HepG2 (cell line): Measurements from ENCODE around the gene NOTCH4. TPM values are rescaled to one million over a fixed set of nuclear protein-coding genes. Genes with fewer than 3 reads are reported as not detected.

ENCODE experiments used
- ARID2 ChIP-seq: sonication (generic); formaldehyde crosslinking; IDR thresholded peaks from 2 replicates; pipeline ENCODE4 v1.8.1; 2022; ENCODE audit warnings: mild to moderate bottlenecking, missing genetic modification reagents, borderline replicate concordance
- ARNTL ChIP-seq: sonication (generic); formaldehyde crosslinking; IDR thresholded peaks from 2 replicates; pipeline ENCODE4 v1.4.0; 2020; ENCODE audit warnings: mild to moderate bottlenecking, missing genetic modification reagents
- CHCHD3 ChIP-seq: sonication (generic); formaldehyde crosslinking; IDR thresholded peaks from 2 replicates; pipeline ENCODE4 v1.8.0; 2022; ENCODE audit warnings: mild to moderate bottlenecking, missing genetic modification reagents, moderate library complexity
- DBP ChIP-seq: sonication (generic); formaldehyde crosslinking; IDR thresholded peaks from 2 replicates; pipeline ENCODE4 v1.4.0; 2020; ENCODE audit warnings: missing genetic modification reagents; ENCODE audit errors: not compliant biosample characterization
- DPF2 ChIP-seq: sonication (generic); formaldehyde crosslinking; IDR thresholded peaks from 2 replicates; pipeline ENCODE4 v1.4.0; 2020; ENCODE audit warnings: mild to moderate bottlenecking, low read depth, missing genetic modification reagents, borderline replicate concordance
- GPN1 ChIP-seq: sonication (generic); formaldehyde crosslinking; IDR thresholded peaks from 2 replicates; pipeline ENCODE4 v1.5.1; 2020; ENCODE audit warnings: missing genetic modification reagents, borderline replicate concordance
- HDAC2 ChIP-seq: sonication (generic); formaldehyde crosslinking; IDR thresholded peaks from 2 replicates; pipeline ENCODE4 v1.4.0; 2020; ENCODE audit warnings: missing genetic modification reagents
- HNRNPK ChIP-seq: fragments of 200-400 bp; formaldehyde crosslinking; IDR thresholded peaks from 2 replicates; pipeline ENCODE4 v1.6.1; 2018; ENCODE audit warnings: low read length, low read depth, moderate library complexity, mild to moderate bottlenecking; ENCODE audit not compliant: poor library complexity, severe bottlenecking
- HOXA5 ChIP-seq: sonication (generic); formaldehyde crosslinking; IDR thresholded peaks from 2 replicates; pipeline ENCODE4 v1.4.0; 2020; ENCODE audit warnings: missing genetic modification reagents
- RBFOX2 ChIP-seq: fragments of 200-400 bp; formaldehyde crosslinking; IDR thresholded peaks from 2 replicates; pipeline ENCODE4 v1.6.1; 2017; ENCODE audit warnings: low read depth, mild to moderate bottlenecking, low read length
- REL ChIP-seq: sonication (generic); formaldehyde crosslinking; conservative IDR thresholded peaks from 2 replicates; pipeline ENCODE4 v1.8.0; 2022; ENCODE audit warnings: mild to moderate bottlenecking, missing genetic modification reagents, moderate library complexity
- RFXAP ChIP-seq: sonication (generic); formaldehyde crosslinking; IDR thresholded peaks from 2 replicates; pipeline ENCODE4 v1.4.0; 2020; ENCODE audit warnings: missing genetic modification reagents, borderline replicate concordance
- SALL2 ChIP-seq: sonication (generic); formaldehyde crosslinking; IDR thresholded peaks from 2 replicates; pipeline ENCODE4 v1.8.1; 2023; ENCODE audit warnings: mild to moderate bottlenecking, missing genetic modification reagents, inconsistent platforms
- SOX6 ChIP-seq, 2 experiments: fragments of 450-650 bp in 1 of 2; sonication (generic) in 1 of 2; formaldehyde crosslinking in 1 of 2; IDR thresholded peaks; 2 replicates each; pipeline versions ENCODE4 v1.4.0 to v1.6.1; 2017 to 2020; ENCODE audit warnings: antibody characterized with exemption in 1 of 2, mild to moderate bottlenecking in 1 of 2, missing genetic modification reagents in 1 of 2
- SRF ChIP-seq: IDR thresholded peaks from 2 replicates; pipeline ENCODE4 v1.6.1; 2011; ENCODE audit warnings: mild to moderate bottlenecking, low read depth, low read length, moderate library complexity
- ZFP36 ChIP-seq: fragments of 150-350 bp; IDR thresholded peaks from 2 replicates; pipeline ENCODE4 v1.6.1; 2018; ENCODE audit warnings: borderline replicate concordance, low read length, low read depth; ENCODE audit not compliant: partially characterized antibody
- ZNF138 ChIP-seq: sonication (generic); formaldehyde crosslinking; IDR thresholded peaks from 2 replicates; pipeline ENCODE4 v1.5.0; 2020; ENCODE audit warnings: mild to moderate bottlenecking, low read depth, missing genetic modification reagents
- ZNF335 ChIP-seq: sonication (generic); formaldehyde crosslinking; IDR thresholded peaks from 2 replicates; pipeline ENCODE4 v1.4.0; 2020; ENCODE audit warnings: missing genetic modification reagents
- ZNF382 ChIP-seq: sonication (generic); formaldehyde crosslinking; IDR thresholded peaks from 2 replicates; pipeline ENCODE4 v1.5.0; 2020; ENCODE audit warnings: missing genetic modification reagents, mild to moderate bottlenecking, borderline replicate concordance
- ZNF550 ChIP-seq: sonication (generic); formaldehyde crosslinking; IDR thresholded peaks from 2 replicates; pipeline ENCODE4 v1.4.0; 2020; ENCODE audit warnings: mild to moderate bottlenecking, missing genetic modification reagents, borderline replicate concordance
- ZNF616 ChIP-seq: sonication (generic); formaldehyde crosslinking; IDR thresholded peaks from 2 replicates; pipeline ENCODE4 v1.5.0; 2020; ENCODE audit warnings: low read depth, mild to moderate bottlenecking, missing genetic modification reagents
- ZNF629 ChIP-seq: sonication (generic); formaldehyde crosslinking; conservative IDR thresholded peaks from 2 replicates; pipeline ENCODE4 v1.5.0; 2020; ENCODE audit warnings: missing genetic modification reagents
- polyA plus RNA-seq, 8 experiments: library from polyadenylated mRNA; depleted of rRNA in 3 of 8; stranded (reverse) in 7 of 8; unstranded in 1 of 8; fragments of >200 nt; fragmentation: Illumina TruSeq in 4 of 8; extraction: Trizol in 4 of 8; gene quantifications; 2 replicates each; pipeline versions ENCODE4 v1.2.1 to v1.2.3, GENCODE V29; 2011 to 2016; ENCODE audit warnings: low read depth in 4 of 8, missing spikeins in 1 of 8, mixed read lengths in 1 of 8; ENCODE audit not compliant: insufficient read depth in 1 of 8
- total RNA-seq, 5 experiments: library from RNA; depleted of rRNA; stranded (reverse); fragments of >200 nt; fragmentation: Illumina TruSeq; extraction: Trizol; gene quantifications; 2 replicates each; pipeline ENCODE4 v1.2.3, GENCODE V29; 2016; ENCODE audit warnings: low read depth in 1 of 5
- TF ChIP-seq, protein P1 (sequence below): sonication (generic); formaldehyde crosslinking; IDR thresholded peaks from 2 replicates; pipeline ENCODE4 v1.9.0; 2021; ENCODE audit warnings: missing genetic modification reagents, borderline replicate concordance
- TF ChIP-seq, protein P2 (sequence below): sonication (generic); formaldehyde crosslinking; IDR thresholded peaks from 2 replicates; pipeline ENCODE4 v1.8.1; 2023; ENCODE audit warnings: mild to moderate bottlenecking, inconsistent platforms, moderate library complexity, missing genetic modification reagents, borderline replicate concordance

The NOTCH4 gene
- total and polyA plus RNA-seq, 2 of the 13 experiments (the other 11 are each of a cell fraction or from before 2014, with no cell fraction given), result 0.51 to 0.83 TPM

DNA sequence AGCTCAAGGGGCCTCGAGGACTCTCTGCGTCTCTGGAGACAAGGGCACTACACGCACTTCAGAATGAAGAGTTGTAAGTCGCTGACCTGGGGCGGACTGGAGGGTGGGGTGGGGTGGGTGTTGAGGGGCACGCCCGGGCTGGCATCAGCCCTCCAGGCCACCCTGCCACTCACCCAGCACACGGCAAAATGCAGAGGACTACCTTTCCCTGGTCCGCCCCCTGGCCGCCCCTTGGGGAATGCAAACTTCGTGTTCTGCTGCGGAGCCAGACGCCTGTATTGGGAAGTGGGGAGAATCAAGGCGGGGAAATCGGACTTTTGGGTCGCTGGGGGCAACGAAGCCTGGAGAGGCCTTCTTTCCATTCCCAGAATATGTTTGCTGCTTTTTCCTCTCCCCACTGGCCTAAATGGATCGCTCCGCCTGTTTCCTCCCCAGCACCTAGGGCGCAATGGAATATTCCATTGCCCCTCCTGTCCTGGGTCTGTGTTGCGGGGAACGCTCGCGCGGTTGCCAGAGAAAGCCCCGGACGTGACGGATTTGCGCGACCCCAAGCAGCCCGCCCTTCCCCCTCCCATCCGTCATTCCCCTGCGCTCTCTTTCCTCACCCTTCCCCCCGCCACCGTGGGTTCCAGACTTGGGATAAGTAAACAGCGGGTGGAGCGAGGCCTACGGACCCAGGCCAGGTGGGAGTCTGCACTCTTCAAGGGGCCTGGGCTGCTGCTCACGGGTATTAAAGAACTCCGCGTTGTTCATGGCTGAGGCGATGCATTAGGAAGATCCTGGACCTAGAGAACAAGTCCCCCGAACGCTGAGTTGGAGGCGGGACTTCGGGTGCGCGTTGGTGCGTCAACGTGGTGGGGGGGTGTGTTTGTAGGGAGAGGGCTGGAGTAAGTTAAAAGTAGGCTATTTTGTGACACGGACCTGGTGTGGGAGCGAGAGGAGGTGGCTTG is 70.0 kb downstream of the NOTCH4 start, which contains the start of gene PPT2 (continued):
- TF ChIP-seq RBFOX2, result peak; percentile 63
- TF ChIP-seq SOX6 (IDR thresholded peaks at IDR 0.05), result no peak
- TF ChIP-seq SOX6 (CRISPR knock-in tag; IDR thresholded peaks at IDR 0.05), result peak; percentile 77
- TF ChIP-seq, protein P1, sequence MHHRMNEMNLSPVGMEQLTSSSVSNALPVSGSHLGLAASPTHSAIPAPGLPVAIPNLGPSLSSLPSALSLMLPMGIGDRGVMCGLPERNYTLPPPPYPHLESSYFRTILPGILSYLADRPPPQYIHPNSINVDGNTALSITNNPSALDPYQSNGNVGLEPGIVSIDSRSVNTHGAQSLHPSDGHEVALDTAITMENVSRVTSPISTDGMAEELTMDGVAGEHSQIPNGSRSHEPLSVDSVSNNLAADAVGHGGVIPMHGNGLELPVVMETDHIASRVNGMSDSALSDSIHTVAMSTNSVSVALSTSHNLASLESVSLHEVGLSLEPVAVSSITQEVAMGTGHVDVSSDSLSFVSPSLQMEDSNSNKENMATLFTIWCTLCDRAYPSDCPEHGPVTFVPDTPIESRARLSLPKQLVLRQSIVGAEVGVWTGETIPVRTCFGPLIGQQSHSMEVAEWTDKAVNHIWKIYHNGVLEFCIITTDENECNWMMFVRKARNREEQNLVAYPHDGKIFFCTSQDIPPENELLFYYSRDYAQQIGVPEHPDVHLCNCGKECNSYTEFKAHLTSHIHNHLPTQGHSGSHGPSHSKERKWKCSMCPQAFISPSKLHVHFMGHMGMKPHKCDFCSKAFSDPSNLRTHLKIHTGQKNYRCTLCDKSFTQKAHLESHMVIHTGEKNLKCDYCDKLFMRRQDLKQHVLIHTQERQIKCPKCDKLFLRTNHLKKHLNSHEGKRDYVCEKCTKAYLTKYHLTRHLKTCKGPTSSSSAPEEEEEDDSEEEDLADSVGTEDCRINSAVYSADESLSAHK (CRISPR knock-in tag), result no peak
- TF ChIP-seq ZNF138 (CRISPR knock-in tag), result 0 out of 2 replicates have a peak, but pooled peaks have one; percentile 83
- TF ChIP-seq HDAC2 (CRISPR knock-in tag), result peak; percentile 79
- TF ChIP-seq HNRNPK, result no peak
- TF ChIP-seq DPF2 (CRISPR knock-in tag), result no peak
- TF ChIP-seq ZFP36, result no peak
- peak; percentile 55; the same call in 1 of the 2 replicates for TF ChIP-seq SRF
- TF ChIP-seq REL, result no peak
- peak; percentile 4; the same call in 1 of the 2 replicates for TF ChIP-seq CHCHD3 (CRISPR knock-in tag)
- TF ChIP-seq RFXAP (CRISPR knock-in tag), result peak; percentile 67; the same call in 1 of the 2 replicates
- no peak for TF ChIP-seq ZNF616
- TF ChIP-seq GPN1 (CRISPR knock-in tag), result no peak; the same call in 1 of the 2 replicates
- peak; percentile 73; the same call in 1 of the 2 replicates for TF ChIP-seq HOXA5 (CRISPR knock-in tag)
- TF ChIP-seq SALL2 (CRISPR knock-in tag), result peak; percentile 25; the same call in 1 of the 2 replicates
- TF ChIP-seq ZNF335 (CRISPR knock-in tag), result peak; percentile 93
- TF ChIP-seq ZNF550 (CRISPR knock-in tag), result no peak; the same call in 1 of the 2 replicates
- no peak for TF ChIP-seq ZNF629 (CRISPR knock-in tag)
- peak; percentile 74 for TF ChIP-seq ARNTL (CRISPR knock-in tag)
- TF ChIP-seq, protein P2, sequence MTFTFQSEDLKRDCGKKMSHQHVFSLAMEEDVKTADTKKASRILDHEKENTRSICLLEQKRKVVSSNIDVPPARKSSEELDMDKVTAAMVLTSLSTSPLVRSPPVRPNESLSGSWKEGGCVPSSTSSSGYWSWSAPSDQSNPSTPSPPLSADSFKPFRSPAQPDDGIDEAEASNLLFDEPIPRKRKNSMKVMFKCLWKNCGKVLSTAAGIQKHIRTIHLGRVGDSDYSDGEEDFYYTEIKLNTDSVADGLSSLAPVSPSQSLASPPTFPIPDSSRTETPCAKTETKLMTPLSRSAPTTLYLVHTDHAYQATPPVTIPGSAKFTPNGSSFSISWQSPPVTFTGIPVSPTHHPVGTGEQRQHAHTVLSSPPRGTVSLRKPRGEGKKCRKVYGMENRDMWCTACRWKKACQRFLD (CRISPR knock-in tag), result peak; percentile 57; the same call in 1 of the 2 replicates
- TF ChIP-seq DBP (CRISPR knock-in tag), result no peak
- TF ChIP-seq ARID2 (CRISPR knock-in tag), result no peak
- no peak for TF ChIP-seq ZNF382 (CRISPR knock-in tag)
